Nephron progenitor cell (in vitro differentiated cells): ENCODE measurements around the gene BBS4.

Experiments used
- DNase-seq: peaks from one replicate; pipeline ENCODE4 v3.0.0; 2021
- H3K27ac Mint-ChIP-seq: 2 replicates; pipeline ENCODE4 v1.8.0; 2021; ENCODE audit warnings: mild to moderate bottlenecking, moderate library complexity, mixed read lengths
- H3K27me3 Mint-ChIP-seq: 2 replicates; pipeline ENCODE4 v1.8.0; 2021; ENCODE audit warnings: mild to moderate bottlenecking, low read depth, mixed read lengths; ENCODE audit not compliant: poor library complexity
- H3K36me3 Mint-ChIP-seq: 2 replicates; pipeline ENCODE4 v1.8.0; 2021; ENCODE audit warnings: low read depth, mixed read lengths
- H3K4me1 Mint-ChIP-seq: 2 replicates; pipeline ENCODE4 v1.8.0; 2021; ENCODE audit warnings: mixed read lengths
- H3K4me3 Mint-ChIP-seq: 2 replicates; pipeline ENCODE4 v1.8.0; 2021; ENCODE audit warnings: mild to moderate bottlenecking, moderate library complexity, mixed read lengths
- H3K9me3 Mint-ChIP-seq: 2 replicates; pipeline ENCODE4 v1.8.0; 2021; ENCODE audit warnings: mild to moderate bottlenecking, moderate library complexity, mixed read lengths
- TF ChIP-seq, protein P1 (sequence below): fragments of 200-600 bp; sonication (generic); IDR thresholded peaks from 2 replicates; pipeline ENCODE4 v1.5.0; 2021; ENCODE audit warnings: antibody characterized with exemption

The BBS4 gene

GRCh38 chr15:72764656-72765055, 78.6 kb downstream of the BBS4 start:
- H3K27me3 Mint-ChIP-seq = no peaks in the 10 kb centered on the region
- no peak for DNase-seq
- TF ChIP-seq, protein P1, sequence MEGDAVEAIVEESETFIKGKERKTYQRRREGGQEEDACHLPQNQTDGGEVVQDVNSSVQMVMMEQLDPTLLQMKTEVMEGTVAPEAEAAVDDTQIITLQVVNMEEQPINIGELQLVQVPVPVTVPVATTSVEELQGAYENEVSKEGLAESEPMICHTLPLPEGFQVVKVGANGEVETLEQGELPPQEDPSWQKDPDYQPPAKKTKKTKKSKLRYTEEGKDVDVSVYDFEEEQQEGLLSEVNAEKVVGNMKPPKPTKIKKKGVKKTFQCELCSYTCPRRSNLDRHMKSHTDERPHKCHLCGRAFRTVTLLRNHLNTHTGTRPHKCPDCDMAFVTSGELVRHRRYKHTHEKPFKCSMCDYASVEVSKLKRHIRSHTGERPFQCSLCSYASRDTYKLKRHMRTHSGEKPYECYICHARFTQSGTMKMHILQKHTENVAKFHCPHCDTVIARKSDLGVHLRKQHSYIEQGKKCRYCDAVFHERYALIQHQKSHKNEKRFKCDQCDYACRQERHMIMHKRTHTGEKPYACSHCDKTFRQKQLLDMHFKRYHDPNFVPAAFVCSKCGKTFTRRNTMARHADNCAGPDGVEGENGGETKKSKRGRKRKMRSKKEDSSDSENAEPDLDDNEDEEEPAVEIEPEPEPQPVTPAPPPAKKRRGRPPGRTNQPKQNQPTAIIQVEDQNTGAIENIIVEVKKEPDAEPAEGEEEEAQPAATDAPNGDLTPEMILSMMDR = no peak
- H3K9me3 Mint-ChIP-seq = peaks cover 34% of the 10 kb centered on the region
- no peak overlapping the region for H3K27ac Mint-ChIP-seq
- no peaks in the 10 kb centered on the region for H3K4me1 Mint-ChIP-seq
- peaks cover 80% of the 10 kb centered on the region for H3K36me3 Mint-ChIP-seq
- no peak overlapping the region for H3K4me3 Mint-ChIP-seq

- no peak for DNase-seq
- Mint-ChIP-seq H3K9me3 (peaks cover 36% of the 10 kb centered on the region), H3K4me3 (no peak overlapping the region), H3K36me3 (peaks cover 79% of the 10 kb centered on the region), H3K27ac (no peak overlapping the region), H3K27me3 (no peaks in the 10 kb centered on the region), H3K4me1 (no peaks in the 10 kb centered on the region)
- TF ChIP-seq, protein P1 = no peak
Observed at GRCh38 chr15:72766025-72766424, 80.0 kb downstream of the BBS4 start.

- H3K4me1 Mint-ChIP-seq = no peaks in the 10 kb centered on the region
- H3K36me3 Mint-ChIP-seq = peaks cover 78% of the 10 kb centered on the region
- no peak overlapping the region for H3K4me3 Mint-ChIP-seq
- peaks cover 36% of the 10 kb centered on the region for H3K9me3 Mint-ChIP-seq
- no peaks in the 10 kb centered on the region for H3K27me3 Mint-ChIP-seq
- no peak for DNase-seq
- no peak overlapping the region for H3K27ac Mint-ChIP-seq
- TF ChIP-seq, protein P1 = no peak
Observed at GRCh38 chr15:72766780-72767179, 80.8 kb downstream of the BBS4 start.

GRCh38 chr15:72770673-72771328, 84.8 kb downstream of the BBS4 start:
- Mint-ChIP-seq H3K4me1 (no peaks in the 10 kb centered on the region), H3K27ac (no peak overlapping the region), H3K36me3 (peaks cover 77% of the 10 kb centered on the region), H3K27me3 (no peaks in the 10 kb centered on the region), H3K4me3 (no peak overlapping the region), H3K9me3 (peaks cover 36% of the 10 kb centered on the region)
- no peak for DNase-seq
- TF ChIP-seq, protein P1 = no peak

GRCh38 chr15:72771329-72771725, 85.3 kb downstream of the BBS4 start:
- Mint-ChIP-seq H3K4me3 (no peak overlapping the region), H3K27me3 (no peaks in the 10 kb centered on the region), H3K27ac (no peak overlapping the region), H3K4me1 (peaks cover 3% of the 10 kb centered on the region), H3K36me3 (peaks cover 71% of the 10 kb centered on the region), H3K9me3 (peaks cover 33% of the 10 kb centered on the region)
- TF ChIP-seq, protein P1 = no peak
- DNase-seq = no peak

DNA sequence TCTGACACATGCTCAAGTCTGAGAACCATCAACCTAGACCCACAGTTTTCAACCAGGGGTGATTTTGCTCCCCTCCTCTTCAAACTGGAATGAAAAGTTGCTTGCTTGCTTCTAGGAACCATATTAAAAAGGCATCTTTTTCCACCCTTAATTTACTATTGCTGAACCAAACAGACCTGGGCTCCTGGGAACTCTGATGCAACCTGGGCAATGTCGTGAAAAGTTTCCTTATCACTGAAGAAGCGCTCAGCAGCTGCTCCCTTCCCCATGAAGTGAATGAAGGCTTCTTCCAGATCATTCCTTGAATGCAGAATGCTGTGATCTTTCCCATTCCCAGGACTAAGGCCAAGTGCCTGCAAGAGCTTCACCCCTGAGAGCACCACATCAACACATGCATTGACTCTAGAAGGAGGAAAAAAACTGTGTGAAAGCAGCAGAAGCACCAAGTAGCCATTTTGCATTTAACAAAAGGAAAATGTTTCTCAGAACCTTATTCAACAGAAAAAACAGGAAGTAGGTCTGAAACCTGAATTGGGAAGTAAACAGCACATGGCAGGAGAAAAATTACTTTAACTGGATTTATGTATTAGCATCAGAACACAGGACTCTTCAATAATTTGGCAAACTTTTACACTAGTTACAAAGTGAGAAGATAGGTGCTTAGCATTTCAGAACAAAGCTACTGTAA, 88.8 kb downstream of the BBS4 start:
- H3K36me3 Mint-ChIP-seq = peaks cover 52% of the 10 kb centered on the region
- DNase-seq = no peak
- H3K9me3 Mint-ChIP-seq = peaks cover under 1% of the 10 kb centered on the region
- H3K27me3 Mint-ChIP-seq = no peaks in the 10 kb centered on the region
- TF ChIP-seq, protein P1 = no peak
- H3K4me1 Mint-ChIP-seq = peaks cover 8% of the 10 kb centered on the region
- H3K4me3 Mint-ChIP-seq = no peak overlapping the region
- no peak overlapping the region for H3K27ac Mint-ChIP-seq
